Breast epithelium (tissue), 3 donors: ENCODE data around the gene ARHGAP8.
"Not testable (repeated sequence)": the region's sequence is repeated elsewhere in the genome, so short reads cannot be mapped to it uniquely, and the experiment has no call there.

Source experiments
- POLR2A ChIP-seq: fragments of 450-650 bp; IDR thresholded peaks from one replicate; pipeline ENCODE4 v1.6.1; 2016; ENCODE audit warnings: antibody characterized with exemption, mild to moderate bottlenecking, moderate library complexity
- POLR2AphosphoS5 ChIP-seq, 3 donors: sonication (generic); formaldehyde crosslinking; IDR thresholded peaks; one replicate each; pipeline ENCODE4 v1.6.1; 2017; ENCODE audit warnings: antibody characterized with exemption in 3 of 3
- TF ChIP-seq, protein P1 (sequence below), 3 donors: fragments of 450-650 bp; IDR thresholded peaks; one replicate each; pipeline ENCODE4 v1.5.1; 2016 to 2017; ENCODE audit warnings: antibody characterized with exemption in 3 of 3, mild to moderate bottlenecking in 3 of 3, moderate library complexity in 3 of 3

DNA sequence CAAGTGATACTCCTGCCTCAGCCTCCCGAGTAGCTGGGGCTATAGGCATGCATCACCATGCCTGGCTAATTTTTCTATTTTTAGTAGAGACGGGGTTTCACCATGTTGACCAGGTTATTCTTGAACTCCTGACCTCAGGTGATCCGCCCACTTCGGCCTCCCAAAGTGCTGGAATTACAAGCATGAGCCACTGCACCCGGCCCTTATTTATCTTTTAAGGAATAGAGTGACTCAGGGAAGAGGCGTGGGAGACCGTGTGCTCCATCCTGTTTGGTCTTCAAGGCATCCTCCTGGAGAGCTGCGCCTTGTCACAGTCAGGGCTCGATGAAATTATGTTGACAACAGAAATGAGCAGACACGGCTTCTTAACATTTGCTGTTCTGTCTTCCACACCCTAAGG lies 12.7 kb upstream of the ARHGAP8 start:
- TF ChIP-seq, protein P1, sequence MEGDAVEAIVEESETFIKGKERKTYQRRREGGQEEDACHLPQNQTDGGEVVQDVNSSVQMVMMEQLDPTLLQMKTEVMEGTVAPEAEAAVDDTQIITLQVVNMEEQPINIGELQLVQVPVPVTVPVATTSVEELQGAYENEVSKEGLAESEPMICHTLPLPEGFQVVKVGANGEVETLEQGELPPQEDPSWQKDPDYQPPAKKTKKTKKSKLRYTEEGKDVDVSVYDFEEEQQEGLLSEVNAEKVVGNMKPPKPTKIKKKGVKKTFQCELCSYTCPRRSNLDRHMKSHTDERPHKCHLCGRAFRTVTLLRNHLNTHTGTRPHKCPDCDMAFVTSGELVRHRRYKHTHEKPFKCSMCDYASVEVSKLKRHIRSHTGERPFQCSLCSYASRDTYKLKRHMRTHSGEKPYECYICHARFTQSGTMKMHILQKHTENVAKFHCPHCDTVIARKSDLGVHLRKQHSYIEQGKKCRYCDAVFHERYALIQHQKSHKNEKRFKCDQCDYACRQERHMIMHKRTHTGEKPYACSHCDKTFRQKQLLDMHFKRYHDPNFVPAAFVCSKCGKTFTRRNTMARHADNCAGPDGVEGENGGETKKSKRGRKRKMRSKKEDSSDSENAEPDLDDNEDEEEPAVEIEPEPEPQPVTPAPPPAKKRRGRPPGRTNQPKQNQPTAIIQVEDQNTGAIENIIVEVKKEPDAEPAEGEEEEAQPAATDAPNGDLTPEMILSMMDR (IDR thresholded peaks at IDR 0.05), result not testable (repeated sequence)
- not testable (repeated sequence) for TF ChIP-seq POLR2AphosphoS5 (IDR thresholded peaks at IDR 0.05); POLR2A
